WTC11 (cell line): ENCODE data around the gene SRSF11. TPM values are rescaled to one million over a fixed set of nuclear protein-coding genes. Genes with fewer than 3 reads are reported as not detected.

Experiments used
- ATAC-seq: fragments of 200-7000 bp; cut with Tn5 transposase; 2 replicates; pipeline ENCODE4 v1.10.0; 2021; ENCODE audit warnings: mild to moderate bottlenecking, moderate library complexity
- CTCF ChIA-PET: fragments of 300-600 bp; sonication (Branson Sonifier 250); formaldehyde crosslinking; loops from one replicate; lab custom pipeline; 2021; ENCODE audit warnings: antibody characterized with exemption; lab: Charles Lee
- POLR2A ChIA-PET: fragments of 350-600 bp; sonication (Branson Sonifier 250); formaldehyde crosslinking; loops from one replicate; lab custom pipeline; 2021; ENCODE audit warnings: antibody characterized with exemption; lab: Charles Lee
- DNase-seq: peaks from one replicate; pipeline ENCODE4 v3.0.0; 2021; ENCODE audit warnings: low spot score
- H3K27ac Mint-ChIP-seq: 2 replicates; pipeline ENCODE4 v1.8.0; 2021; ENCODE audit warnings: mixed read lengths
- H3K27me3 Mint-ChIP-seq: 2 replicates; pipeline ENCODE4 v1.8.0; 2021; ENCODE audit warnings: low read depth, mild to moderate bottlenecking, moderate library complexity, mixed read lengths
- H3K36me3 Mint-ChIP-seq: 2 replicates; pipeline ENCODE4 v1.8.0; 2021; ENCODE audit warnings: mixed read lengths
- H3K4me1 Mint-ChIP-seq: 2 replicates; pipeline ENCODE4 v1.8.0; 2022; ENCODE audit warnings: mixed read lengths
- H3K4me3 Mint-ChIP-seq: 2 replicates; pipeline ENCODE4 v1.8.0; 2021; ENCODE audit warnings: mild to moderate bottlenecking, moderate library complexity, mixed read lengths
- H3K9me3 Mint-ChIP-seq: 2 replicates; pipeline ENCODE4 v1.8.0; 2021; ENCODE audit warnings: mixed read lengths
- AFF4 ChIP-seq: sonication (generic); formaldehyde crosslinking; IDR thresholded peaks from 2 replicates; pipeline ENCODE4 v1.8.1; 2023; ENCODE audit warnings: mild to moderate bottlenecking, missing genetic modification reagents, borderline replicate concordance
- ATF6 ChIP-seq: sonication (generic); formaldehyde crosslinking; IDR thresholded peaks from 2 replicates; pipeline ENCODE4 v1.8.1; 2023; ENCODE audit warnings: mild to moderate bottlenecking, missing genetic modification reagents
- CREB1 ChIP-seq: sonication (generic); formaldehyde crosslinking; IDR thresholded peaks from 2 replicates; pipeline ENCODE4 v1.8.0; 2023; ENCODE audit warnings: mild to moderate bottlenecking, missing genetic modification reagents
- E2F1 ChIP-seq: sonication (generic); formaldehyde crosslinking; IDR thresholded peaks from 2 replicates; pipeline ENCODE4 v1.8.0; 2022; ENCODE audit warnings: mild to moderate bottlenecking, missing genetic modification reagents
- E2F4 ChIP-seq: sonication (generic); formaldehyde crosslinking; IDR thresholded peaks from 2 replicates; pipeline ENCODE4 v1.8.1; 2022; ENCODE audit warnings: low read depth, mild to moderate bottlenecking, moderate library complexity, missing genetic modification reagents, borderline replicate concordance
- FOXP4 ChIP-seq: sonication (generic); formaldehyde crosslinking; IDR thresholded peaks from 2 replicates; pipeline ENCODE4 v1.8.0; 2022; ENCODE audit warnings: mild to moderate bottlenecking, missing genetic modification reagents
- HMGA2 ChIP-seq: fragments of 250-450 bp; sonication (Bioruptor Pico); IDR thresholded peaks from 2 replicates; pipeline ENCODE4 v1.4.0; 2021; ENCODE audit warnings: mild to moderate bottlenecking, moderate library complexity
- KAT7 ChIP-seq: sonication (generic); formaldehyde crosslinking; IDR thresholded peaks from 2 replicates; pipeline ENCODE4 v1.8.1; 2023; ENCODE audit warnings: missing genetic modification reagents, mild to moderate bottlenecking, borderline replicate concordance
- MLX ChIP-seq: sonication (generic); formaldehyde crosslinking; IDR thresholded peaks from 2 replicates; pipeline ENCODE4 v1.8.1; 2023; ENCODE audit warnings: mild to moderate bottlenecking, missing genetic modification reagents, moderate library complexity
- MYBL2 ChIP-seq: sonication (generic); formaldehyde crosslinking; IDR thresholded peaks from 2 replicates; pipeline ENCODE4 v1.8.1; 2023; ENCODE audit warnings: mild to moderate bottlenecking, moderate library complexity, missing genetic modification reagents
- PRDM15 ChIP-seq: sonication (generic); formaldehyde crosslinking; IDR thresholded peaks from 2 replicates; pipeline ENCODE4 v1.8.0; 2022; ENCODE audit warnings: missing genetic modification reagents
- RORB ChIP-seq: fragments of 250-450 bp; sonication (Bioruptor Pico); IDR thresholded peaks from 2 replicates; pipeline ENCODE4 v1.9.0; 2021; ENCODE audit warnings: mild to moderate bottlenecking
- TCF7 ChIP-seq: sonication (generic); formaldehyde crosslinking; IDR thresholded peaks from 2 replicates; pipeline ENCODE4 v1.8.0; 2022; ENCODE audit warnings: mild to moderate bottlenecking, low read depth, missing genetic modification reagents, moderate library complexity
- TEAD1 ChIP-seq: sonication (generic); formaldehyde crosslinking; IDR thresholded peaks from 2 replicates; pipeline ENCODE4 v1.8.0; 2022; ENCODE audit warnings: mild to moderate bottlenecking, missing genetic modification reagents
- ZBTB21 ChIP-seq: sonication (generic); formaldehyde crosslinking; IDR thresholded peaks from 2 replicates; pipeline ENCODE4 v1.8.1; 2023; ENCODE audit warnings: mild to moderate bottlenecking, missing genetic modification reagents, borderline replicate concordance
- ZMAT4 ChIP-seq: fragments of 250-450 bp; sonication (Bioruptor Pico); IDR thresholded peaks from 2 replicates; pipeline ENCODE4 v1.9.0; 2021; ENCODE audit warnings: mild to moderate bottlenecking
- ZNF138 ChIP-seq: sonication (generic); formaldehyde crosslinking; conservative IDR thresholded peaks from 2 replicates; pipeline ENCODE4 v1.8.1; 2022; ENCODE audit warnings: mild to moderate bottlenecking, moderate library complexity, missing genetic modification reagents
- ZNF396 ChIP-seq: fragments of 250-450 bp; sonication (Bioruptor Pico); IDR thresholded peaks from 2 replicates; pipeline ENCODE4 v1.8.0; 2021; ENCODE audit warnings: mild to moderate bottlenecking, moderate library complexity, borderline replicate concordance
- ZNF416 ChIP-seq: fragments of 250-450 bp; sonication (Bioruptor Pico); IDR thresholded peaks from 2 replicates; pipeline ENCODE4 v1.9.0; 2021; ENCODE audit warnings: mild to moderate bottlenecking, inconsistent platforms
- ZNF423 ChIP-seq: fragments of 250-450 bp; sonication (Bioruptor Pico); IDR thresholded peaks from 2 replicates; pipeline ENCODE4 v2.1.2; 2022; ENCODE audit warnings: mild to moderate bottlenecking, moderate library complexity
- total RNA-seq: library from RNA; stranded (reverse); gene quantifications from 3 replicates; pipeline ENCODE4 v1.2.3, GENCODE V29; 2021

The SRSF11 gene
- total RNA-seq, 1 experiment from 2014 or later, result 193 TPM

GRCh38 chr1:70295749-70296148 lies 74.6 kb downstream of the SRSF11 start:
- ATAC-seq (no peak), DNase-seq (no peak)
- no peaks in the 10 kb centered on the region for H3K9me3 Mint-ChIP-seq
- ChIA-PET CTCF (no interaction called here), POLR2A (no interaction called here)
- H3K36me3 Mint-ChIP-seq, result peaks cover 36% of the 10 kb centered on the region
- no peaks in the 10 kb centered on the region for H3K27me3 Mint-ChIP-seq
- TF ChIP-seq MLX (CRISPR knock-in tag), result no peak
- H3K4me1 Mint-ChIP-seq, result no peaks in the 10 kb centered on the region
- no peak overlapping the region; the same call in 1 of the 2 replicates for H3K27ac Mint-ChIP-seq
- no peak overlapping the region for H3K4me3 Mint-ChIP-seq

GRCh38 chr1:70299472-70299871 lies 78.3 kb downstream of the SRSF11 start:
- ATAC-seq (no peak), DNase-seq (no peak)
- H3K27me3 Mint-ChIP-seq, result no peaks in the 10 kb centered on the region
- H3K4me1 Mint-ChIP-seq, result no peaks in the 10 kb centered on the region
- POLR2A ChIA-PET, result no interaction called here
- peaks cover 20% of the 10 kb centered on the region for H3K36me3 Mint-ChIP-seq
- TF ChIP-seq ZBTB21 (CRISPR knock-in tag), result no peak
- TF ChIP-seq ATF6 (CRISPR knock-in tag), result no peak
- TF ChIP-seq HMGA2 (CRISPR knock-in tag), result no peak
- TF ChIP-seq AFF4 (CRISPR knock-in tag), result no peak
- TF ChIP-seq RORB (CRISPR knock-in tag), result no peak
- TF ChIP-seq E2F4, result no peak
- TF ChIP-seq ZMAT4, result no peak
- TF ChIP-seq PRDM15 (CRISPR knock-in tag), result no peak
- TF ChIP-seq E2F1 (CRISPR knock-in tag), result no peak
- no peak for TF ChIP-seq ZNF138
- TF ChIP-seq ZNF423, result no peak
- no peak for TF ChIP-seq TCF7 (CRISPR knock-in tag)
- no peak for TF ChIP-seq TEAD1
- TF ChIP-seq ZNF416 (CRISPR knock-in tag), result no peak
- no peak for TF ChIP-seq ZNF396 (CRISPR knock-in tag)
- no peak for TF ChIP-seq KAT7 (CRISPR knock-in tag)
- no peak for TF ChIP-seq CREB1 (CRISPR knock-in tag)
- no peak for TF ChIP-seq MYBL2 (CRISPR knock-in tag)
- no peak for TF ChIP-seq FOXP4 (CRISPR knock-in tag)
- no peak overlapping the region for H3K4me3 Mint-ChIP-seq
- no peak overlapping the region; the same call in 1 of the 2 replicates for H3K27ac Mint-ChIP-seq
- CTCF ChIA-PET, result no interaction called here
- H3K9me3 Mint-ChIP-seq, result no peaks in the 10 kb centered on the region
